Measurements from ENCODE around the gene DDIT3.
"Not testable (repeated sequence)": the region's sequence is repeated elsewhere in the genome, so short reads cannot be mapped to it uniquely, and the experiment has no call there.

Gene DDIT3

GRCh38 chr12:57520053-57520818 lies at the start of gene DDIT3:
TSS of gene DDIT3 (minus strand) at chr12:57520514. CDS start at chr12:57517406, 3,108 bp downstream.
- Histone ChIP-seq H3K9me3 (ENCODE audit: control insufficient read depth in 1 of 2, low read length in 2 of 2) (no peaks in the 10 kb centered on the region), H3K4me3 (ENCODE audit: low read depth in 1 of 2, low read length in 2 of 2) (peak within 1 kb of the TSS; percentile 94 to 98), H3K4me1 (ENCODE audit: control insufficient read depth in 1 of 2, insufficient read depth in 2 of 2, low read length in 2 of 2) (peaks cover 37 to 49% of the 10 kb centered on the region in 2 donors), H3K27ac (ENCODE audit: low read length) (peak within 1 kb of the TSS; percentile 100), H3K36me3 (ENCODE audit: control insufficient read depth in 1 of 2, insufficient read depth in 2 of 2, low read length in 2 of 2) (peaks cover 35 to 52% of the 10 kb centered on the region in 2 donors), H3K27me3 (ENCODE audit: low read depth, low read length) (no peaks in the 10 kb centered on the region)

GRCh38 chr12:57569858-57570257 lies 49.5 kb upstream of the DDIT3 start:
- no peaks in the 10 kb centered on the region for H3K9me3 ChIP-seq (ENCODE audit: control insufficient read depth in 1 of 2, low read length in 2 of 2)
- H3K27me3 ChIP-seq (ENCODE audit: low read depth, low read length), result no peaks in the 10 kb centered on the region
- no peaks in the 10 kb centered on the region for H3K4me1 ChIP-seq (ENCODE audit: control insufficient read depth in 1 of 2, insufficient read depth in 2 of 2, low read length in 2 of 2)
- peaks cover 0 to 9% of the 10 kb centered on the region in 2 donors for H3K36me3 ChIP-seq (ENCODE audit: control insufficient read depth in 1 of 2, insufficient read depth in 2 of 2, low read length in 2 of 2)
- no peak overlapping the region for H3K27ac ChIP-seq (ENCODE audit: low read length)
- H3K4me3 ChIP-seq (ENCODE audit: low read depth in 1 of 2, low read length in 2 of 2), result no peak overlapping the region

GRCh38 chr12:57568838-57569237 lies 48.5 kb upstream of the DDIT3 start:
- Histone ChIP-seq H3K9me3 (ENCODE audit: control insufficient read depth in 1 of 2, low read length in 2 of 2) (no peaks in the 10 kb centered on the region), H3K4me3 (ENCODE audit: low read depth in 1 of 2, low read length in 2 of 2) (no peak overlapping the region), H3K4me1 (ENCODE audit: control insufficient read depth in 1 of 2, insufficient read depth in 2 of 2, low read length in 2 of 2) (no peaks in the 10 kb centered on the region), H3K27ac (ENCODE audit: low read length) (no peak overlapping the region), H3K27me3 (ENCODE audit: low read depth, low read length) (no peaks in the 10 kb centered on the region), H3K36me3 (ENCODE audit: control insufficient read depth in 1 of 2, insufficient read depth in 2 of 2, low read length in 2 of 2) (peaks cover 0 to 9% of the 10 kb centered on the region in 2 donors)

GRCh38 chr12:57564178-57564740 lies 43.9 kb upstream of the DDIT3 start:
- H3K27ac ChIP-seq (ENCODE audit: low read length), result no peak overlapping the region
- H3K27me3 ChIP-seq (ENCODE audit: low read depth, low read length), result no peaks in the 10 kb centered on the region
- no peaks in the 10 kb centered on the region for H3K9me3 ChIP-seq (ENCODE audit: control insufficient read depth in 1 of 2, low read length in 2 of 2)
- no peak overlapping the region for H3K4me3 ChIP-seq (ENCODE audit: low read depth in 1 of 2, low read length in 2 of 2)
- no peaks in the 10 kb centered on the region for H3K4me1 ChIP-seq (ENCODE audit: control insufficient read depth in 1 of 2, insufficient read depth in 2 of 2, low read length in 2 of 2)
- H3K36me3 ChIP-seq (ENCODE audit: control insufficient read depth in 1 of 2, insufficient read depth in 2 of 2, low read length in 2 of 2), result peaks cover 0 to 3% of the 10 kb centered on the region in 2 donors

GRCh38 chr12:57563358-57563757 lies 43.0 kb upstream of the DDIT3 start:
- Histone ChIP-seq H3K9me3 (ENCODE audit: control insufficient read depth in 1 of 2, low read length in 2 of 2) (no peaks in the 10 kb centered on the region), H3K27ac (ENCODE audit: low read length) (no peak overlapping the region), H3K36me3 (ENCODE audit: control insufficient read depth in 1 of 2, insufficient read depth in 2 of 2, low read length in 2 of 2) (no peaks in the 10 kb centered on the region), H3K27me3 (ENCODE audit: low read depth, low read length) (no peaks in the 10 kb centered on the region), H3K4me3 (ENCODE audit: low read depth in 1 of 2, low read length in 2 of 2) (no peak overlapping the region), H3K4me1 (ENCODE audit: control insufficient read depth in 1 of 2, insufficient read depth in 2 of 2, low read length in 2 of 2) (no peaks in the 10 kb centered on the region)

GRCh38 chr12:57561117-57561516 lies 40.8 kb upstream of the DDIT3 start:
- H3K9me3 ChIP-seq (ENCODE audit: control insufficient read depth in 1 of 2, low read length in 2 of 2), result not testable (repeated sequence)

GRCh38 chr12:57560516-57560915 lies 40.2 kb upstream of the DDIT3 start:
- Histone ChIP-seq H3K27ac (ENCODE audit: low read length) (no peak overlapping the region), H3K4me1 (ENCODE audit: control insufficient read depth in 1 of 2, insufficient read depth in 2 of 2, low read length in 2 of 2) (no peaks in the 10 kb centered on the region), H3K27me3 (ENCODE audit: low read depth, low read length) (no peaks in the 10 kb centered on the region), H3K4me3 (ENCODE audit: low read depth in 1 of 2, low read length in 2 of 2) (no peak overlapping the region), H3K36me3 (ENCODE audit: control insufficient read depth in 1 of 2, insufficient read depth in 2 of 2, low read length in 2 of 2) (no peaks in the 10 kb centered on the region), H3K9me3 (ENCODE audit: control insufficient read depth in 1 of 2, low read length in 2 of 2) (no peaks in the 10 kb centered on the region)

More at GRCh38 chr12:57561117-57561516, 40.8 kb upstream of the DDIT3 start:
- not testable (repeated sequence) for H3K27me3 ChIP-seq (ENCODE audit: low read depth, low read length); H3K4me3 ChIP-seq (ENCODE audit: low read depth in 1 of 2, low read length in 2 of 2); H3K27ac ChIP-seq (ENCODE audit: low read length); H3K4me1 ChIP-seq (ENCODE audit: control insufficient read depth in 1 of 2, insufficient read depth in 2 of 2, low read length in 2 of 2); H3K36me3 ChIP-seq (ENCODE audit: control insufficient read depth in 1 of 2, insufficient read depth in 2 of 2, low read length in 2 of 2)

- H3K27me3 ChIP-seq (ENCODE audit: low read depth, low read length), result no peaks in the 10 kb centered on the region
- H3K4me3 ChIP-seq (ENCODE audit: low read depth in 1 of 2, low read length in 2 of 2), result no peak overlapping the region
- H3K4me1 ChIP-seq (ENCODE audit: control insufficient read depth in 1 of 2, insufficient read depth in 2 of 2, low read length in 2 of 2), result no peaks in the 10 kb centered on the region
- H3K9me3 ChIP-seq (ENCODE audit: control insufficient read depth in 1 of 2, low read length in 2 of 2), result no peaks in the 10 kb centered on the region
- H3K36me3 ChIP-seq (ENCODE audit: control insufficient read depth in 1 of 2, insufficient read depth in 2 of 2, low read length in 2 of 2), result no peaks in the 10 kb centered on the region
- H3K27ac ChIP-seq (ENCODE audit: low read length), result no peak overlapping the region
These were observed 38.5 kb upstream of the DDIT3 start for GRCh38 chr12:57558864-57559263.

GRCh38 chr12:57554897-57555296 lies 34.6 kb upstream of the DDIT3 start:
- Histone ChIP-seq H3K4me3 (ENCODE audit: low read depth in 1 of 2, low read length in 2 of 2) (no peak overlapping the region), H3K4me1 (ENCODE audit: control insufficient read depth in 1 of 2, insufficient read depth in 2 of 2, low read length in 2 of 2) (peaks cover 0 to 6% of the 10 kb centered on the region in 2 donors), H3K36me3 (ENCODE audit: control insufficient read depth in 1 of 2, insufficient read depth in 2 of 2, low read length in 2 of 2) (no peaks in the 10 kb centered on the region), H3K27ac (ENCODE audit: low read length) (no peak overlapping the region), H3K9me3 (ENCODE audit: control insufficient read depth in 1 of 2, low read length in 2 of 2) (no peaks in the 10 kb centered on the region), H3K27me3 (ENCODE audit: low read depth, low read length) (no peaks in the 10 kb centered on the region)

GRCh38 chr12:57554453-57554852 lies 34.1 kb upstream of the DDIT3 start:
- no peaks in the 10 kb centered on the region for H3K9me3 ChIP-seq (ENCODE audit: control insufficient read depth in 1 of 2, low read length in 2 of 2)
- no peak overlapping the region for H3K27ac ChIP-seq (ENCODE audit: low read length)
- H3K36me3 ChIP-seq (ENCODE audit: control insufficient read depth in 1 of 2, insufficient read depth in 2 of 2, low read length in 2 of 2), result no peaks in the 10 kb centered on the region
- H3K4me3 ChIP-seq (ENCODE audit: low read depth in 1 of 2, low read length in 2 of 2), result no peak overlapping the region
- H3K27me3 ChIP-seq (ENCODE audit: low read depth, low read length), result peaks cover under 1% of the 10 kb centered on the region
- peaks cover 0 to 11% of the 10 kb centered on the region in 2 donors for H3K4me1 ChIP-seq (ENCODE audit: control insufficient read depth in 1 of 2, insufficient read depth in 2 of 2, low read length in 2 of 2)

- H3K4me3 ChIP-seq (ENCODE audit: low read depth in 1 of 2, low read length in 2 of 2), result no peak overlapping the region
- no peak overlapping the region for H3K27ac ChIP-seq (ENCODE audit: low read length)
- H3K9me3 ChIP-seq (ENCODE audit: control insufficient read depth in 1 of 2, low read length in 2 of 2), result no peaks in the 10 kb centered on the region
- H3K4me1 ChIP-seq (ENCODE audit: control insufficient read depth in 1 of 2, insufficient read depth in 2 of 2, low read length in 2 of 2), result peaks cover 0 to 13% of the 10 kb centered on the region in 2 donors
- peaks cover 9% of the 10 kb centered on the region for H3K27me3 ChIP-seq (ENCODE audit: low read depth, low read length)
- no peaks in the 10 kb centered on the region for H3K36me3 ChIP-seq (ENCODE audit: control insufficient read depth in 1 of 2, insufficient read depth in 2 of 2, low read length in 2 of 2)
These were observed 33.3 kb upstream of the DDIT3 start for GRCh38 chr12:57553343-57554202.
